ENCODE data around the gene SIDT2. TPM values are rescaled to one million over a fixed set of nuclear protein-coding genes. Genes with fewer than 3 reads are reported as not detected.

The SIDT2 gene
- total RNA-seq, 1 experiment from 2014 or later = 27.6 TPM

DNA sequence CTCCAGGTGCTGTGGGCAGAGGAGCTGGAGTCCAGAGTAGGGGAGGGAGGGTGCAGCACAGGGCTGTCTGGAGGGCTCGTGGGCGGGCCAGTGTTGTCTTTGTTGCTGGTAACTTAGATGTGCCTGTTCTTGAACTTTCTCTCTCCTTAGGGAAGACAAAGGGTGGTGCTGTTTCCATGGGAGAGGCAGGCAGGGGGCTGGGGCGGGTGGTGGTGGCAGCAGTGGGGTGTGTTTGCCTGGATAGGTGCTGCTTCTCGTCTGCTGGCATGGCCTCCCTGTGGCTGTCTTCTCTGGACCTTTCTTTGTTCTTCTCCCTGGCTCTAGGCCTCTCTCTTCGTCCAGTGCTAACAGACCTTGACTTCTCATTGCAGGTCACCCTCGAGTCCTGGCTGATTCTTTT lies 8.5 kb downstream of the SIDT2 start:
- no peaks in the 10 kb centered on the region for H3K4me1 Mint-ChIP-seq
- 0 out of 2 replicates have a peak overlapping the region, but pooled peaks have one; percentile 49 for H3K27ac Mint-ChIP-seq
- no peak for ATAC-seq
- no peak for TF ChIP-seq FOXJ3 (CRISPR knock-in tag; IDR thresholded peaks at IDR 0.05; ENCODE audit: borderline replicate concordance)
- TF ChIP-seq KAT7 (CRISPR knock-in tag; IDR thresholded peaks at IDR 0.05; ENCODE audit: borderline replicate concordance) = no peak
- TF ChIP-seq, protein P1, sequence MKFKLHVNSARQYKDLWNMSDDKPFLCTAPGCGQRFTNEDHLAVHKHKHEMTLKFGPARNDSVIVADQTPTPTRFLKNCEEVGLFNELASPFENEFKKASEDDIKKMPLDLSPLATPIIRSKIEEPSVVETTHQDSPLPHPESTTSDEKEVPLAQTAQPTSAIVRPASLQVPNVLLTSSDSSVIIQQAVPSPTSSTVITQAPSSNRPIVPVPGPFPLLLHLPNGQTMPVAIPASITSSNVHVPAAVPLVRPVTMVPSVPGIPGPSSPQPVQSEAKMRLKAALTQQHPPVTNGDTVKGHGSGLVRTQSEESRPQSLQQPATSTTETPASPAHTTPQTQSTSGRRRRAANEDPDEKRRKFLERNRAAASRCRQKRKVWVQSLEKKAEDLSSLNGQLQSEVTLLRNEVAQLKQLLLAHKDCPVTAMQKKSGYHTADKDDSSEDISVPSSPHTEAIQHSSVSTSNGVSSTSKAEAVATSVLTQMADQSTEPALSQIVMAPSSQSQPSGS (CRISPR knock-in tag; IDR thresholded peaks at IDR 0.05; ENCODE audit: borderline replicate concordance, low read depth) = no peak
- no peak for TF ChIP-seq ZNF671 (CRISPR knock-in tag; IDR thresholded peaks at IDR 0.05)
- TF ChIP-seq EMX1 (CRISPR knock-in tag; IDR thresholded peaks at IDR 0.05) = no peak
- TF ChIP-seq SMAD3 (CRISPR knock-in tag; IDR thresholded peaks at IDR 0.05; ENCODE audit: borderline replicate concordance) = no peak
- no peak for TF ChIP-seq ESRRA (CRISPR knock-in tag; IDR thresholded peaks at IDR 0.05; ENCODE audit: borderline replicate concordance)
- no peak for TF ChIP-seq ZNF138 (CRISPR knock-in tag; conservative IDR thresholded peaks at IDR 0.05)
- no peak for TF ChIP-seq NR2C2 (CRISPR knock-in tag; IDR thresholded peaks at IDR 0.05)
- TF ChIP-seq, protein P2, sequence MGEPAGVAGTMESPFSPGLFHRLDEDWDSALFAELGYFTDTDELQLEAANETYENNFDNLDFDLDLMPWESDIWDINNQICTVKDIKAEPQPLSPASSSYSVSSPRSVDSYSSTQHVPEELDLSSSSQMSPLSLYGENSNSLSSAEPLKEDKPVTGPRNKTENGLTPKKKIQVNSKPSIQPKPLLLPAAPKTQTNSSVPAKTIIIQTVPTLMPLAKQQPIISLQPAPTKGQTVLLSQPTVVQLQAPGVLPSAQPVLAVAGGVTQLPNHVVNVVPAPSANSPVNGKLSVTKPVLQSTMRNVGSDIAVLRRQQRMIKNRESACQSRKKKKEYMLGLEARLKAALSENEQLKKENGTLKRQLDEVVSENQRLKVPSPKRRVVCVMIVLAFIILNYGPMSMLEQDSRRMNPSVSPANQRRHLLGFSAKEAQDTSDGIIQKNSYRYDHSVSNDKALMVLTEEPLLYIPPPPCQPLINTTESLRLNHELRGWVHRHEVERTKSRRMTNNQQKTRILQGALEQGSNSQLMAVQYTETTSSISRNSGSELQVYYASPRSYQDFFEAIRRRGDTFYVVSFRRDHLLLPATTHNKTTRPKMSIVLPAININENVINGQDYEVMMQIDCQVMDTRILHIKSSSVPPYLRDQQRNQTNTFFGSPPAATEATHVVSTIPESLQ (CRISPR knock-in tag; IDR thresholded peaks at IDR 0.05) = no peak
- TF ChIP-seq, protein P3, sequence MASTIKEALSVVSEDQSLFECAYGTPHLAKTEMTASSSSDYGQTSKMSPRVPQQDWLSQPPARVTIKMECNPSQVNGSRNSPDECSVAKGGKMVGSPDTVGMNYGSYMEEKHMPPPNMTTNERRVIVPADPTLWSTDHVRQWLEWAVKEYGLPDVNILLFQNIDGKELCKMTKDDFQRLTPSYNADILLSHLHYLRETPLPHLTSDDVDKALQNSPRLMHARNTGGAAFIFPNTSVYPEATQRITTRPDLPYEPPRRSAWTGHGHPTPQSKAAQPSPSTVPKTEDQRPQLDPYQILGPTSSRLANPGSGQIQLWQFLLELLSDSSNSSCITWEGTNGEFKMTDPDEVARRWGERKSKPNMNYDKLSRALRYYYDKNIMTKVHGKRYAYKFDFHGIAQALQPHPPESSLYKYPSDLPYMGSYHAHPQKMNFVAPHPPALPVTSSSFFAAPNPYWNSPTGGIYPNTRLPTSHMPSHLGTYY (CRISPR knock-in tag; IDR thresholded peaks at IDR 0.05) = no peak
- TF ChIP-seq ZBTB21 (CRISPR knock-in tag; IDR thresholded peaks at IDR 0.05; ENCODE audit: borderline replicate concordance) = no peak
- CTCF ChIA-PET = no interaction called here
- POLR2A ChIA-PET = no interaction called here
- no peak overlapping the region for H3K4me3 Mint-ChIP-seq
- no peaks in the 10 kb centered on the region for H3K9me3 Mint-ChIP-seq
- no peak for DNase-seq (ENCODE audit: low spot score)
- H3K27me3 Mint-ChIP-seq (ENCODE audit: low read depth) = no peaks in the 10 kb centered on the region
- H3K36me3 Mint-ChIP-seq = peaks cover 7% of the 10 kb centered on the region; the same call in 1 of the 2 replicates

DNA sequence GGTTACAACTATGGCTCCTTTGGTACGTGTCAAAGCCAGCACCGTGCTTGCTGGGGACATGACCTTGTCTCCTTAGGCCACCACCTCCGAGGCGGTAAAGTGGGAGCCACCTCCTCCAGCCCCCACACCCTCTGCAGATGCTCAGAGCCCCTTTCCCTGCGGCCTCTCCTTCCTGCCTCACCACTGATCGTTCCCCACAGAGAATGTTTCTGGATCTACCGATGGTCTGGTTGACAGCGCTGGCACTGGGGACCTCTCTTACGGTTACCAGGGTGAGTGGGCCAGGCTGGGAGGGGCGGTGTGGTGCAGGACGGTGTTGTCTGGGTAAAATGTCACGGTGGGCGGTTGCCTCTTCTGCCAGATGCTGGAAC lies 8.9 kb downstream of the SIDT2 start:
- Mint-ChIP-seq H3K4me1 (no peaks in the 10 kb centered on the region), H3K9me3 (no peaks in the 10 kb centered on the region), H3K27ac (0 out of 2 replicates have a peak overlapping the region, but pooled peaks have one; percentile 49), H3K36me3 (peaks cover 7% of the 10 kb centered on the region; the same call in 1 of the 2 replicates), H3K27me3 (ENCODE audit: low read depth) (no peaks in the 10 kb centered on the region), H3K4me3 (no peak overlapping the region)
- no peak for DNase-seq (ENCODE audit: low spot score)
- ChIA-PET POLR2A (no interaction called here), CTCF (no interaction called here)
- no peak for ATAC-seq
- TF ChIP-seq, protein P4, sequence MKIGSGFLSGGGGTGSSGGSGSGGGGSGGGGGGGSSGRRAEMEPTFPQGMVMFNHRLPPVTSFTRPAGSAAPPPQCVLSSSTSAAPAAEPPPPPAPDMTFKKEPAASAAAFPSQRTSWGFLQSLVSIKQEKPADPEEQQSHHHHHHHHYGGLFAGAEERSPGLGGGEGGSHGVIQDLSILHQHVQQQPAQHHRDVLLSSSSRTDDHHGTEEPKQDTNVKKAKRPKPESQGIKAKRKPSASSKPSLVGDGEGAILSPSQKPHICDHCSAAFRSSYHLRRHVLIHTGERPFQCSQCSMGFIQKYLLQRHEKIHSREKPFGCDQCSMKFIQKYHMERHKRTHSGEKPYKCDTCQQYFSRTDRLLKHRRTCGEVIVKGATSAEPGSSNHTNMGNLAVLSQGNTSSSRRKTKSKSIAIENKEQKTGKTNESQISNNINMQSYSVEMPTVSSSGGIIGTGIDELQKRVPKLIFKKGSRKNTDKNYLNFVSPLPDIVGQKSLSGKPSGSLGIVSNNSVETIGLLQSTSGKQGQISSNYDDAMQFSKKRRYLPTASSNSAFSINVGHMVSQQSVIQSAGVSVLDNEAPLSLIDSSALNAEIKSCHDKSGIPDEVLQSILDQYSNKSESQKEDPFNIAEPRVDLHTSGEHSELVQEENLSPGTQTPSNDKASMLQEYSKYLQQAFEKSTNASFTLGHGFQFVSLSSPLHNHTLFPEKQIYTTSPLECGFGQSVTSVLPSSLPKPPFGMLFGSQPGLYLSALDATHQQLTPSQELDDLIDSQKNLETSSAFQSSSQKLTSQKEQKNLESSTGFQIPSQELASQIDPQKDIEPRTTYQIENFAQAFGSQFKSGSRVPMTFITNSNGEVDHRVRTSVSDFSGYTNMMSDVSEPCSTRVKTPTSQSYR (CRISPR knock-in tag; IDR thresholded peaks at IDR 0.05) = no peak
- TF ChIP-seq NR3C1 (CRISPR knock-in tag; conservative IDR thresholded peaks at IDR 0.05; ENCODE audit: low read depth) (no peak), NFE2L1 (CRISPR knock-in tag; IDR thresholded peaks at IDR 0.05) (no peak), MYBL2 (CRISPR knock-in tag; IDR thresholded peaks at IDR 0.05) (no peak), NR2C2 (CRISPR knock-in tag; IDR thresholded peaks at IDR 0.05) (no peak)

All from WTC11 (cell line).